ENCODE measurements around the gene ATP8A1.

ATP8A1 gene

GRCh38 chr4:42624551-42624950 lies 32.4 kb downstream of the ATP8A1 start:
- no peak for DNase-seq

GRCh38 chr4:42618023-42618422 lies 38.9 kb downstream of the ATP8A1 start:
- DNase-seq: no peak

GRCh38 chr4:42617030-42617429 lies 39.9 kb downstream of the ATP8A1 start:
- DNase-seq: no peak

- no peak for DNase-seq
Measured at GRCh38 chr4:42616572-42616971, 40.3 kb downstream of the ATP8A1 start.

- DNase-seq: no peak
Measured at GRCh38 chr4:42615131-42615763, 41.7 kb downstream of the ATP8A1 start.

- no peak for DNase-seq
Measured at GRCh38 chr4:42612898-42613297, 44.0 kb downstream of the ATP8A1 start.

GRCh38 chr4:42610941-42611340 lies 46.0 kb downstream of the ATP8A1 start:
- no peak for DNase-seq

GRCh38 chr4:42609051-42609450 lies 47.9 kb downstream of the ATP8A1 start:
- no peak for DNase-seq

- no peak for DNase-seq
Measured at GRCh38 chr4:42608551-42608950, 48.4 kb downstream of the ATP8A1 start.

GRCh38 chr4:42607011-42607726 lies 49.7 kb downstream of the ATP8A1 start:
- DNase-seq: no peak

- DNase-seq: no peak
Measured at GRCh38 chr4:42605264-42605663, 51.6 kb downstream of the ATP8A1 start.

GRCh38 chr4:42603862-42604261 lies 53.0 kb downstream of the ATP8A1 start:
- DNase-seq: no peak

GRCh38 chr4:42600578-42600977 lies 56.3 kb downstream of the ATP8A1 start:
- DNase-seq: no peak

GRCh38 chr4:42596918-42597317 lies 60.0 kb downstream of the ATP8A1 start:
- no peak for DNase-seq

- DNase-seq: no peak
Measured at GRCh38 chr4:42594888-42595287, 62.0 kb downstream of the ATP8A1 start.

GRCh38 chr4:42588909-42589308 lies 68.0 kb downstream of the ATP8A1 start:
- DNase-seq: no peak

- DNase-seq: no peak
Measured at GRCh38 chr4:42586775-42587174, 70.1 kb downstream of the ATP8A1 start.

- no peak for DNase-seq
Measured at GRCh38 chr4:42579903-42580302, 77.0 kb downstream of the ATP8A1 start.

- DNase-seq: no peak
Measured at GRCh38 chr4:42578187-42578586, 78.7 kb downstream of the ATP8A1 start.

- DNase-seq: no peak
Measured at GRCh38 chr4:42574870-42575430, 82.0 kb downstream of the ATP8A1 start.

GRCh38 chr4:42573249-42573648 lies 83.7 kb downstream of the ATP8A1 start:
- DNase-seq: no peak

GRCh38 chr4:42570221-42570620 lies 86.7 kb downstream of the ATP8A1 start:
- DNase-seq: no peak

GRCh38 chr4:42568610-42569207 lies 88.2 kb downstream of the ATP8A1 start:
- DNase-seq: peak; percentile 57

GRCh38 chr4:42566835-42567234 lies 90.1 kb downstream of the ATP8A1 start:
- no peak for DNase-seq

Measured in activated CD4-positive, alpha-beta T cell treated with anti-CD3 and anti-CD28 coated beads, Interleukin-2, amount 50 U/mL, for 1 hour (primary cell).